HG03280 (cell line): ENCODE results near the gene VPS37C.
A peak's percentile ranks its signal among the peaks of the same experiment; 100 is the strongest.

Source experiments
- ATAC-seq: cut with Tn5 transposase; IDR thresholded peaks from one replicate; pipeline ENCODE4 v1.9.1; 2021; ENCODE audit warnings: mild to moderate bottlenecking, moderate library complexity; ENCODE audit not compliant: unreplicated experiment

The VPS37C gene

DNA sequence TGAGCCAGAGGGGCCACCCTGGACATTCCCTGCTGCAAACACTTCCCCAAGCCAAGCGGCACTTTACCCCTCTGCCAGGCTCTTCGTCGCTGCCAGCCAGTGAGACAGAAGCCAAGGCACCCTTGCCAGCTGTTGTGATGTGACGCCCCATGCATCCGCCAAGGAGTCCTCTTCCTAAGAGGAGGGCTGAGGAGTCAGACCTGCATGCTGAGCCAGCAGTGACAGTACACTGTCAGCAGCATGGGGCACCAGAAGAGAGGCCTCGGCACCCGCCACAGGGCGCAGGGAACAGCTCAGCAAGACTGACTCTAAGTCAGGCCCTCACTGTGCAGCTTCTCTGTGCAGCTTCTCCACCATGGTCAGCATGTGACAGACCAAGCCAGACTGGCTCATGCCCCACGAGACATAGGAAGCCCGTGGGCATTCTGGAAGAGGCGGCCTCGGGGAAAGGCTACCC is 26.4 kb downstream of the VPS37C start:
- ATAC-seq = no peak

DNA sequence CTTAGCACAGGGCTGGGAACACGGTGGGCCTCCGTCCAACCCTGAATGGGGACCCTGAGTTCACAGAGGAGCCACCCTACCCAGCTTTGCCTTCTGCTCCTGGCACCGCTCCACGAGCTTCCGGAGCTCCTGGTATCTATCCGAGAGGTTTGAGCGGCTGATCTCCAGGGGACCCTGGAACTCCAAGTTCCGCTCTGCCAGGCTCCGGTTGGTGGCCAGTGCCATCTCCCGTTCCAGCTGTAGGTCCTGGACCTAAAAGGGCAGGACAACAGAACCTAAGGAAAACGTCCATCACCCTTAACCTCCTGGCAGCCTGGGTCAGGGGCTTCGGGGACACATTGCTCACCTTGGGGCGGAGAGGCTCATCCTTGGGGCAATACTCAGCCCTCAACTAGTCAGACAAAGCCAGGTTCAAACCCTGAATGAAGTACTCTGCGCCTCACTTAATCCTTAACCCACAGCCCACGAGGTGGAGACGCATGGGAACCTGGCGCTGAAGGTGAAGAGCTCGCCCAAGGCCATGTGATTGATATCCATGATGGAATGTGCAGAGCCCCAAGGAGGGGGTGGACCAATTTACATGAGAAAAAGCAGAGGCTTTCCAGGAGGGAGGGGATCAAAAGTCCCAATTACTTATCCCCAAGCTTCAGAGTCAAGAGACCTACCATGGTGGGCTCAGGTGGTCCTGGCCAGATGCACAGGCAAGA is 27.1 kb downstream of the VPS37C start:
- ATAC-seq = no peak

DNA sequence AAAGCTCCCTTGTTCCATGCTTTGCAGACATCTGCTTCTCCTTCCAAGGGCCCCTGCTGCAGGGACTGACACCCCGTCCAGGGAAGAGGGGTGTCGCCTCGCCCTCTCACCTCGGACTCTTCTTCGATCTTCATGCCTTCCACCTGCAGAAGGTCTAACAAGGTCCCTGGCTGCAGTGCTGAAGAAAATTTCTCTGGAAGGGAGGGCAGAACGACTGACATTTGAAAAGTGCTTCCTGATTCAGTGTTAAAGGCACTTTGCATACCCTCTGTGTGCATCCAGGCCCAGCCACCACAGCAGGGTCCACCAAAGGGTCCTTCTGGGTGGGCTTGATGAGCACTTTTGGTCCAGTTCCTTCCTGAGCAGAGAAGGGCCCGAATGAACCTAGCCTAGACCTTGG is 28.1 kb downstream of the VPS37C start:
- ATAC-seq = no peak

DNA sequence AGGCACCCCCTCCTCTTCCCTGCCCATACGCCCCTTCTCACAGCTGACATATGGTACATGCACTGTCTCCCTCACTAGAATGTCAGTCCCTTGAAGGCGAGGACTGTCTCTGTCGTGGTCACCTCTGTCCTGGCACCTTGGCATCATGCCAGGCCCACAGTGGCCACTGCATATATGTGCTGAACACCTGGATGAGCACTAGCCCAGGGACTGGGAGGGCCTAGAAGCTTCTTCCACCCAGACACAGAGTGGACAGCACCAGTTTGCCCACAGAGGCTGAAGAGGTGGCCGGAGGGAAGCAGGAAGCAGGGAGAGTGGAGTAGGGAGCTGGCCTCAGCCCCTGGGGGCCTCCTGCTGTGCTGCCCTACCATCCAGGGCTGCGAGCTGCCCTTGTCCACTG is 28.6 kb downstream of the VPS37C start:
- no peak for ATAC-seq

DNA sequence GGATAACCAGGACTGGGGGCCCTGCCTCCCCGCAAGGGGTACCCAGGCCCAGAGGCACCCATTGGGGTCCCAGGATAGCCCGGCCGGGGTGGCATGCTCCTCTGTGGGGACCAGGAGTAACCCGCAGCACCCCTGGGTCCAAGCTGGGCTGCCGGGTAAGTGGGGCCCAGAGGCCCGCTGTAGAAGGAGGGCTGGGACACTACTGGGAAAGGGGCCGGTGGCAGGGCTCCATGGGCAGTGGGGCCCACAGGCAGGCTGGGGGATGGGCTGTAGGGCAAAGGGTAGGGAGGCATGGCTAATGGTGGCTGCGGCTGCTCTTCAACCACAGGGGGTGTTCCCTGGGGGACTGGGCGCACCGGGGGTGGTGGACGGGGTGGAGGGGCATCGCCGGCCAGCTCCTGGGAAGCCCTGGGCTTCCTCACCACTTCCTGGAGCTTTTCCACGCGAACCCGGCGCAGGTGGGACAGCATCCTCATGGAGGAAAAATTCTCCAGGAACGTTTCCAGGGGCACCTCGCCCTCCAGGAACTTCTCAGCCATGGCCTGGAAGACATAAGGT is 29.1 kb downstream of the VPS37C start:
- ATAC-seq = no peak

DNA sequence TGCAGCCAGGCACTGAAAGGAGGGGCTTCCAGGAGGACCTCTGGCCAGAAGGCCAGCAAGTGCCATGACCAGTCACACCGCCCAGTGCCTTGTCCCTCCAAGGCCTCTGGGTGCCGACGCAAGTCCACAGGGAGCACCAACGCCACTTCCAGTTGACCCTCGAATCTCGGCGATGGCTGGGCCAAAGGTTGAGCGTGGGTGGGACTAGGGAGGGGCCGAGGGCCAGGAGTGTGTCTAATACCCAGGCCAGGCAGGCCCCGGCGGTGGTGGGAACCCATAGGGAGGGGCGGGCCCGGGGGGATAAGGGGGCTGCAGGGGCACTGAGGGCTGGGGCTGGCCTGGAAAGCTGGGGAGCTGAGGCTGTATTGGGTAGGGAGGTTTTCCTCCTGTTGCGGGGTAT is 29.6 kb downstream of the VPS37C start:
- no peak for ATAC-seq

DNA sequence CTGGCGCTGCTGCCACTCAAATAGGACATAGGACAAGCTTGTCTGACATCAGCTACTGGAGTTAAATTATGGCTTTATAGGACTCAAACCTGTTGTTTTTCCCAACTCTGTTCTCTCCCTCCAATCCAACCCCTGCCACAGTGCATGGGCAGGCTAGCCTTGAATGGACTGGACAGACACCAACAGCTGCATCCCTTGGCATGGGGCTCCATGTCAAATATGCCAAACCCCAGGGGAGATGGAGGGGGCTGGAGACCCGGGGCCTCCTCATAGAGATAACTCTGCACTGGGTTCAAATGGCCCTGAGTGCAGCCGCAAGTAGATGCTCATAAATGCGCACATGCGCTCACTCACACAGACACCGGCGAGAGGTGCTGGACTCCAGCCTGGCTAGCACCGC is 30.0 kb downstream of the VPS37C start:
- ATAC-seq = no peak

DNA sequence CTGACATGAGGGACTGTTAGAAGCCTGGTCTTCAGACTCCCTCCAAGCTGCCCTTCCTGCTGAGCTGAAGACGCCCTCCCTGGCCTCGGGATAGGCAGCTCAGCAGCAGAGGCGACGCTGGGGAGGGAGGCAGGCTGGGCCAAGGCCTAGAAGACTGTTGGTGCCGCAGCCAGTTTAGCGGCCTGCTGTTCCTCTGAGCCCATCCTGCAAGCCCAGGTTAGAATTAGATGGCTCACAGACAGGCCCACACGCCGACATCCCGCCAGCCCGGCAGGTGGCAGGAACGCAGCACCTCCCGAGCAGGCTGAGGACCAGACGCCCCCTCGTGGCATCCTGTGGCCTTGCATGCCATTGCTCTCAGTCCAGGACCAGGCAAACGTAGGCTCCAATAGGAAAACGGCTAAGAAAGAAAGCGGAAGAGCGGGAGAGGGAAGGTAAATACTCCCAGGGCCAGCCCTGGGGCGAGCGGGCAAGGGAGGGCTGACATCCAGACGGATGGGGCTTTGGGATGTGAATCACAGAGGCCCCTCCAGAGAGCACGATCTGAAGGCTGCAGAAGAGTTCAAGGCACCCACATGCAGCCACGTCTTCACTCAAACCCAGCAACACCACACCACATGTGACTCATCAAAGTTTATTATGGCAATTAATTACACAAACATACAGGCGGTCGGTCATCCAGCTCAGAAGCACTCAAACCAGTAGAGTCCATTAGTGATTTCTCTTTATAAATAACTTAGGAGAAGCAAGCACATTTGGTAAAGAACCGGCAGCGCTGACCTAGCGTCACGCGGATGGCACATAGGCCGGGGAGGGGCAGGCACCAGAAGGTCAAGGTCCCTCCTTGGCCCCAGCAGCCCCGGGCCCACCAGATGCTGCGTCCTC is 31.3 kb downstream of the VPS37C start:
- peak; percentile 95 for ATAC-seq

DNA sequence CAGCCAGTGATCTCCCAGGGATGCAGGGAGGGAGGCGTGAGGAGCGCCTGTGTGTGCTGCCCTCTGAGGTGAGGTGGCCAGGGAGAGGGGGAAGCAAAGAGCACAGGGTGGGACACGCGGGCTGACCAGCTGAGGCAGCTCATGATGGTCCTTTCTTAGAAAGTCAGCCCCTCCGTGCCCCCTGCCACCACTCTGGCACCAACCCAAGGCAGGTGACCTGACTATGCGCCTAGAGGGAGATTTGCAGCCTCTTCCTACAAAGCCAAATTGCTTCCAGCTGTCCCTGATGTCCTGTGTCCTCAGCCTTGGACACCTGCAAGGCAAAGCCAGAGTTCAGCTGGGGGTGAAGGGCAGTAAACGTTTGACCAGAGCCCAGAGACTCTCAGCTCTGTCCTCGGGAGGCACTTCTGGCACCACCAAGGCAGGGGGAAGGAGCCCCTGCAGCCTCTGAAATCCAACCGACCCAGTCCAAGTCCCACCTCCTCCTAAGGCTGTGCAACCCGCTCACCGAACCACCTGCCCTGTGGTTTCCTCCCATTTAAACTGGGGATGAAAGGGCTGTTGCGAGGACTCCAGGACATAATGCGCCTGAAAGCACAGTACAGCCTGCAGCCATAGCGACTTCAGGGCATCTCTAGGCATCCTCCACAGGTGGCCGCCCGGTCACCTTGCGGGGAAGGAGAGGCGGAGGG is 32.1 kb downstream of the VPS37C start:
- ATAC-seq = no peak

DNA sequence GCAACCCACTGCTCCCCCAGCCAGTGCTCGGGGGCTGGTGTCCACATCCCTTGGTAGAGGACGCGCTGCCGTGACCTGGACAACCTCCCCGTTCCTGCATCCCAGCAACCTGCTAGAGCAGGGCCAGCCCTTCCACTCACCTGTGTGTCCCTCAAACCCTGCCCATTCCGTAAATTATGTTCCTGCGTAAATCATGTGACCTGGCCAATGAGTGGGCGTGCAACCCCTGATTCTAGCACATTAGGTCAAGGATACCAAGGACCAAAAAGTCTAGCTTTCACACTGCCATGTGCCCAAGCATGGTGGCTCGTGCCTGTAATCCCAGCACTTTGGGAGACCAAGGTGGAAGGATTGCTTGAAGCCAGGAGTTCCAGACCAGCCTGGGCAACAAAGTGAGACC is 33.2 kb downstream of the VPS37C start:
- ATAC-seq = no peak

DNA sequence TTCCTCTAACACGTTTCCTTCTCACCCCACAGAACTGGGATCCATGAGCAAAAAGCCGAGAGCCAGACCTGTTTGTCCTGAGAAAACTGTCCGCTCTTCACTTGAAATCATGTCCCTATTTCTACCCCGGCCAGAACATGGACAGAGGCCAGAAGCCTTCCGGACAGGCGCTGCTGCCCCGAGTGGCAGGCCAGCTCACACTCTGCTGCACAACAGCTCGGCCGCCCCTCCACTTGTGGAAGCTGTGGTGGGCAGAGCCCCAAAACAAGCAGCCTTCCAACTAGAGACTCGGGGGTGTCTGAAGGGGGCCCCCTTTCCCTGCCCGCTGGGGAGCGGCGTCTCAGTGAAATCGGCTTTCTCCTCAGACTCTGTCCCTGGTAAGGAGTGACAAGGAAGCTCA is 35.0 kb downstream of the VPS37C start:
- ATAC-seq = no peak

DNA sequence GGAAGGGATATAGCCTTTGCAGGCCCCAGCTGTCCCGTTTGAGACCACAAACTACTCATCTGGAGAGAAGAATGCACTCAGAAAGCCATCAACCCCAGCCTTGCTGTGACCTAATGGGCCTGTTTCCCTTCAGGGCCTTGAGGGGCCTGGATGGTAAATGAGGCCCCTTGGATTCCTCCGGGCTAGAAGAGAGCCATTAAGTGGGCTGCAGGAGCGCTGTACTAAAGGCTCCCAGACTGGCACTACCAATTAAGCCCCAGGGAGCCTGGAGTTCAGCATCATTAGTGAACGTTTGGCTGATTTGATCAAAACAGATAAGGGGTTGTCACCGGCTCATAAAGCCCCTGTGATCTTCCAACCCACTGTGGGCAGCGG is 35.9 kb downstream of the VPS37C start:
- ATAC-seq = no peak

DNA sequence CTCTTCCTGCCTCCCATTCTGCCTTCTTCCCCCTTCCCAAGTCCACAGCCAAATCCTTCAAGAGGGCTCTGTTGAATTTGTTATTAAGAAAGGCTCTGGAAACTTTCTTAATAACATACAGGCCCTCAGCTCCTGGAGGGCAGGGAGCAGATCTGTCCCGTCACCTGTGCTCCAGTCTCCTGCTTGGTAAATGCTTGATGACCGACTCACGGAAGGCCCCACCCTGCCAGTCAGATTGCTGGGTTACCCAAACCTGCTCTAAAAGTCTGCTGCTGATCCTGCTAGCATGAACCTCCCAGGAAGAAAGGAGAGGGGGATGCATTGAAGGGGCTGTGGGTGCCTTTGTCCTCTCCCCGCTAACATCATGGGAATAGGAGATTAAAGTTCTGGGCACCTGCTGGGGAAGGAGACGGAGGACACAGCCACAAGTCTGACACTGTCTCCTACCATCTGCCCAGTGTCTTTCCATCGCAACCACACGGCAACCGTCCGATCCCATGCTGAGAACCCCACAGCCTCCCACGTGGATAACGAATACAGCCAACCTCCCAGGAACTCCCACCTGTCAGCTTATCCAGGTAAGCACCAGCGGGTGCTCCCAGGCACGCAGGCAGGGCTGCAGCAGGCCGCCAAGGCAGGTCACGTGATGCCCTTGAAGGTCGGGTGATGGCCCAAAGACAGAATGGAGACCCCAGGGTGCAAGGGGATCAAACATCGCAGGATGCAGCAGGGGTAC is 36.5 kb downstream of the VPS37C start:
- no peak for ATAC-seq

DNA sequence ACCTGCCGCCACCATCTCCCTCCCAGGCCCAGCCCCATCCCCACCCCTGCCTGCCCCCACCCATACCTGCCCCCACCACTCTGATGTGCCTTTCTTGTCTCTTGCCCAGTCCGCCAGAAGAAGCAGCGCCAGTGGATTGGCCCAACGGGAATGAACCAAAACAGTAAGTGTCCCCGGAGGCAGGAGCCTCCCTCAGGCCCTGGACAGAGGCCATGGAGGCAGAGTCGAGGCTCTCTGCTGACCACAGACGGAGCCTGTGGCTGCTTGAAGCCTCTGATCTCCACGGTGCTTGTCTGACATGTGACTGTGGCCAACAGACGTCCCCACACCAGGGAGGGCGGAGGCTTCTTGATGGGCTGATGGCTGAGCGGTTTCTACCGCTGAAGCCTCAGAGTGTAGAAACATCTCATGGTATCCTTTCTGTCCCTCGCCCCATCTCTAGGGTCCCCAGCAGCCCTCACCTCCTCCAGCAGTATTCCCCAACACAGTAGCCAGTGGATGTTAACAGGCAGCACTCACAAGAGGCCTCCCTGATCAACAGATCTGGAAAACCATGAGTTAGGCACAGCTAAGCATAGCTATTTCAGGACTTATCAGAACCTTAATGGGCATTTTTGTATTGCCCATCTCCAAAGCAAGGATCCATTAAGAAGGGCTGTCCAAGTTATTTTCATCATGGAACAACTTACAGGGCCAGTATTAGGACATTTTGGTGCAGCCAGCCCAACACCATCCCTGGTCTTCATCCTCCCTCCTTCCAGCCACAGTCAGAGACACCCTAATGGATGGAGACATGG is 37.3 kb downstream of the VPS37C start:
- no peak for ATAC-seq

DNA sequence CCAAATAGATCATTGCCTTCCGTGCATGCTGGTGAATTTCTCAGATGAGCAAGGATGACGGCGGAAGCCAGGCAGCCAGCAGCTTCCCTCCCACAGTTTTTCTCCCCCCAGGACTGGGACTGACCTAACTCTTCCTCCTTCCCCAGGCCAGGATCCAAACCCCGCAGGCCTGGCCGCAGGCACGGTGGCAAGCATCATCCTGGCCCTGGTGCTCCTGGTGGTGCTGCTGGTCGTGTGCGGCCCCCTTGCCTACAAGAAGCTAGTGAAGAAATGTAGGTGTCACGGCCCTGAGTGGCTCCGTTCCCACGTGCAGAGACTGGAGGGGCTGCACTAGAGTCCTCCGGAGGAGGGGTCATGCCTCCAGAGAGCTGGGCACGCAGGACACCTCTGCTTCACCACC is 38.5 kb downstream of the VPS37C start:
- no peak for ATAC-seq

DNA sequence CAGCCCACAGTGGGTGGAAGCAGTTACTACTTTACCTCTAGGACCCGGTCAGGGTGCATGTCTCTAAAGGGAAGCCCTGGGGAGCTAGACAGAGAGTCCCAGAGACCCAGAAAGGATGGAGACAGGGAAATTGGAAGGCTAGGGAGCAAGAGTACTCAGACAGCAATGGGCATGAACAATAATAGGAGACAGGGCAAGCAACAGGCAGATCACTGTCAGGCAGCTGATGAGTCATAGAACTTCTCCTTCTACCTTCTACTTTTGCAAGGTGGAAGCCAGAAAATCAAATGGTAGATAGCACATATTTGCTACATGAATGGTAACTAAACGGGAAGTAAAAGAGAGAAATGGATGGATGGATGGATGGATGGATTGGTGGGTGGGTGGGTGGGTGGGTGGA is 39.3 kb downstream of the VPS37C start:
- no peak for ATAC-seq

DNA sequence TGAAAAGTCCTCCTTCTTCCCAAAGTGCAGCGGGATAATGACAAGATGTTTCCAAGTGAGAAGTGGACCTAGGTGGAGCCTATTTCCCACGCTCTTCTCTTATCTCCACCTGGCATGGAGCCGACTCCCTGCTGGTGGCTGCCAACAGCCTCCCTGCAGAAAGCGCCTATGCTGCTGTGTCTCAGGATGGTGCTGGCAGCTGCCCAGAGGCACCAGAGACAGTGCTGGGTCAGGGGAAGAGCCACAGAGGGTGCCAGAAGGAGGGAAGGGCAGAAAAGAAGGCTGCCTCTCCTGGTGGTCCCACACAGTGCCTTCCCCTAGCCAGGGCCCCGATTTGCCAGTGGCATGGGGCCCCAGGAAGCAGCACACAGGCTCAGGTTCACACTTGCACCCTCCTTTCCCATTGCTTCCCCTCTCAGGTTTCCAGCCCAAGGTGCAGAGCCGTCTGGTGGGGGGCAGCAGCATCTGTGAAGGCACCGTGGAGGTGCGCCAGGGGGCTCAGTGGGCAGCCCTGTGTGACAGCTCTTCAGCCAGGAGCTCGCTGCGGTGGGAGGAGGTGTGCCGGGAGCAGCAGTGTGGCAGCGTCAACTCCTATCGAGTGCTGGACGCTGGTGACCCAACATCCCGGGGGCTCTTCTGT is 39.9 kb downstream of the VPS37C start:
- ATAC-seq = no peak

DNA sequence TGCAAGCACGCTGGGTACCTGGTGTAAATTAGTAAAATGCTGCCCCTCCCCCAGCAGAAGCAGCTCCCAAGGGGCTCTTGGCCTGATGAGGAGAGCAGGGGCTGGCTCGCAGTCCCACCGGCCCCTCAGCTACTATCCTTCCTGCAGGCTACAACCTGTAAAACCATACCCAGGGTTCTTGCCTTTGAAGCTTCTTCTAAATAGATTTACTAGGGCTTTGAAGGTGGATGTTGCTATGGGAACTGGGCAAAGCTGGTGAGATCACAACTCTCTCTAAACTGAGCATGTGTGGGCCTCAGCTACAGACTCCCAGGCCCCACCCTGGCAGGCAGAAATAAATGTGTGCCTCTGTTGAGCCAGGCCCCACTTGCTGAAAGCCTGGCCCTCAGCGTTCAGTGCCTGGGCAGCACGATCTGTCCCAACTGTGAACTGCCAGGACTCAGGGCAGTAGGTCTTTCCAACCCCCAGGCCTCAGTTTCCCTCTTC is 40.5 kb downstream of the VPS37C start:
- ATAC-seq = no peak

DNA sequence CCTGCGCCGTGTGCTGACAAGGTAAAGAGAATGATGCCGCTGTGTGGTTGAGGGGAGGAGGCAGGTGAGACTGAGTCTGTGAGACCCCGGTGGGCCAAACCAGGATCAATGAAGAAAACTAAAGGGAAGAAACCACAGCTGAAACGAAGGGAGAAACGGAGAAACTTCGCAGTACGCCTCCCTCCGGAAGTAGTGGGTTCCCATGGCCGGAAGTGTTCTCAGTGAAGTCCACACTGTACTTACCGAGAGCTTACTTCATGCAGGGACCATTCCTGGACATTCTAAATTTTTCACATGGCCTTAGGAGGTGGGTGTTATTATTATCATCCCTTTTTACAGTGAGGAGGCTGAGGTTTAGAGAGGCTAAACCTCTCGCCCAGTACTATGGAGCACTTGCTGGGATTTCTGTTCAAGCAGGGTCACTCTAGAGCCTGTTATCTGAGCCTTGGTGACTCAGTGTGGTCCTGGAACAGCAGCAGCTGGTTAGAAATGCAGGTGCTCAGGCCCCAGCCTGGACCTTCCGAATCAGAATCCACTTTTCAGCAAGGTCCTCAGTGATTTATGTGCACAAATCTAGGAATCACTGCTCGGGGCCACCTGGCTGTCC is 41.0 kb downstream of the VPS37C start:
- ATAC-seq = no peak
